GM12801 (cell line): ENCODE measurements around the gene ASIP.

Source experiments
- CTCF ChIP-seq: IDR thresholded peaks from one replicate; pipeline ENCODE4 v1.5.1; 2011; ENCODE audit warnings: control low read depth; ENCODE audit not compliant: insufficient read length; ENCODE audit errors: extremely low read depth

The ASIP gene

GRCh38 chr20:34283844-34284243 is 42.6 kb downstream of the ASIP start:
- no peak for TF ChIP-seq CTCF

- TF ChIP-seq CTCF: no peak
Measured at GRCh38 chr20:34285450-34285849, 44.2 kb downstream of the ASIP start.

- no peak for TF ChIP-seq CTCF
Measured at GRCh38 chr20:34290471-34290870, 49.2 kb downstream of the ASIP start.

- TF ChIP-seq CTCF: no peak
Measured at GRCh38 chr20:34292496-34292895, 51.3 kb downstream of the ASIP start.

GRCh38 chr20:34293119-34293518 is 51.9 kb downstream of the ASIP start:
- no peak for TF ChIP-seq CTCF

GRCh38 chr20:34293589-34293988 is 52.4 kb downstream of the ASIP start:
- no peak for TF ChIP-seq CTCF

- no peak for TF ChIP-seq CTCF
Measured at GRCh38 chr20:34294563-34294962, 53.3 kb downstream of the ASIP start.

- TF ChIP-seq CTCF: no peak
Measured at GRCh38 chr20:34295284-34295683, 54.1 kb downstream of the ASIP start.
